A549 (cell line): Measurements from ENCODE around the gene BTBD2. TPM values are rescaled to one million over a fixed set of nuclear protein-coding genes. Genes with fewer than 3 reads are reported as not detected.

Experiments
- ATAC-seq, 2 experiments: fragments of 200-7000 bp in 1 of 2; fragments of >200 bp in 1 of 2; cut with Nextera tagmentation in 1 of 2; cut with Tn5 transposase in 1 of 2; 3 replicates each; pipeline versions ENCODE4 v1.8.0 to v1.9.1; 2018 to 2020; ENCODE audit warnings: mild to moderate bottlenecking in 1 of 2, moderate library complexity in 1 of 2
- CTCF ChIA-PET: fragments of 300-600 bp; sonication (Branson Sonifier 250); formaldehyde crosslinking; extraction: SDS; loops from one replicate; lab custom pipeline; 2021; ENCODE audit warnings: antibody characterized with exemption, inconsistent platforms; lab: Yijun Ruan, JAX
- POLR2A ChIA-PET: fragments of 350-600 bp; formaldehyde crosslinking; extraction: SDS; loops from one replicate; lab custom pipeline; 2021; ENCODE audit warnings: antibody characterized with exemption, inconsistent platforms; lab: Yijun Ruan, JAX
- DNase-seq, 2 experiments: peaks; one replicate each; pipeline versions ENCODE4 v3.0.0 to v3.0.0-alpha.2; 2011 to 2016; ENCODE audit warnings: low read depth in 1 of 2, low spot score in 1 of 2
- FAIRE-seq: peaks from 2 replicates; lab custom pipeline; 2011; peaks lifted over from hg19 to GRCh38; lab: Jason Lieb, UNC
- H3K27ac ChIP-seq, 2 experiments: fragments of >200 bp; sonication (Bioruptor Twin); formaldehyde crosslinking; 3 replicates each; pipeline ENCODE4 v1.5.1; 2016 to 2017
- H3K4me1 ChIP-seq: fragments of >200 bp; sonication (Bioruptor Twin); formaldehyde crosslinking; 3 replicates; pipeline ENCODE4 v1.6.1; 2016
- H3K4me2 ChIP-seq: fragments of >200 bp; sonication (Bioruptor Twin); formaldehyde crosslinking; 3 replicates; pipeline ENCODE4 v1.6.1; 2016
- H3K4me3 ChIP-seq: fragments of >200 bp; sonication (Bioruptor Twin); formaldehyde crosslinking; 3 replicates; pipeline ENCODE4 v1.5.1; 2016
- H3K9me3 ChIP-seq: fragments of >200 bp; sonication (Bioruptor Twin); formaldehyde crosslinking; 3 replicates; pipeline ENCODE4 v1.6.1; 2016
- BHLHE40 ChIP-seq: IDR thresholded peaks from 2 replicates; pipeline ENCODE4 v1.6.1; 2012; ENCODE audit warnings: low read depth, low read length, inconsistent platforms
- CBX8 ChIP-seq: fragments of 200-600 bp; sonication (generic); IDR thresholded peaks from 2 replicates; pipeline ENCODE4 v1.6.1; 2016
- CEBPB ChIP-seq, 2 experiments: fragments of >200 bp in 1 of 2; sonication (Bioruptor Twin) in 1 of 2; formaldehyde crosslinking in 1 of 2; IDR thresholded peaks; 2 replicates each; pipeline ENCODE4 v1.6.1; 2012 to 2016
- EHMT2 ChIP-seq: fragments of 200-600 bp; sonication (generic); IDR thresholded peaks from 2 replicates; pipeline ENCODE4 v1.6.1; 2016; ENCODE audit warnings: antibody characterized with exemption, low read depth, mild to moderate bottlenecking, moderate library complexity
- ESRRA ChIP-seq: fragments of 150-350 bp; IDR thresholded peaks from 2 replicates; pipeline ENCODE4 v1.6.1; 2014; ENCODE audit warnings: mild to moderate bottlenecking, low read length, borderline replicate concordance
- FOSB ChIP-seq: fragments of 250-450 bp; sonication (Bioruptor Pico); IDR thresholded peaks from 2 replicates; pipeline ENCODE4 v1.5.0; 2020; ENCODE audit warnings: mild to moderate bottlenecking, moderate library complexity
- FOSL2 ChIP-seq, 2 experiments: fragments of 450-650 bp in 1 of 2; fragments of >200 bp in 1 of 2; sonication (Bioruptor Twin) in 1 of 2; formaldehyde crosslinking; IDR thresholded peaks; 2 replicates each; pipeline versions ENCODE4 v1.5.0 to v1.6.1; 2016 to 2020; ENCODE audit warnings: mild to moderate bottlenecking in 1 of 2, moderate library complexity in 1 of 2
- FOXS1 ChIP-seq: fragments of 250-450 bp; sonication (Bioruptor Pico); IDR thresholded peaks from 2 replicates; pipeline ENCODE4 v1.5.0; 2020; ENCODE audit warnings: mild to moderate bottlenecking, moderate library complexity
- GATA3 ChIP-seq: IDR thresholded peaks from 2 replicates; pipeline ENCODE4 v1.6.1; 2012; ENCODE audit warnings: borderline replicate concordance
- HOXB13 ChIP-seq: fragments of 250-450 bp; sonication (Bioruptor Pico); IDR thresholded peaks from 2 replicates; pipeline ENCODE4 v1.5.0; 2020; ENCODE audit warnings: low read depth, mild to moderate bottlenecking, moderate library complexity
- HOXB5 ChIP-seq: fragments of 250-450 bp; sonication (Bioruptor Pico); IDR thresholded peaks from 2 replicates; pipeline ENCODE4 v1.5.0; 2020; ENCODE audit warnings: mild to moderate bottlenecking, moderate library complexity
- MAFK ChIP-seq: fragments of 450-650 bp; IDR thresholded peaks from 2 replicates; pipeline ENCODE4 v1.6.1; 2014; ENCODE audit not compliant: partially characterized antibody
- MYC ChIP-seq: IDR thresholded peaks from 2 replicates; pipeline ENCODE4 v1.6.1; 2012; ENCODE audit warnings: mild to moderate bottlenecking, inconsistent platforms, low read length, improper control_type of control experiment, borderline replicate concordance
- RCOR1 ChIP-seq: fragments of 150-350 bp; IDR thresholded peaks from 2 replicates; pipeline ENCODE4 v1.6.1; 2014; ENCODE audit warnings: antibody characterized with exemption, low read length, low read depth
- RFX5 ChIP-seq: fragments of 450-650 bp; IDR thresholded peaks from 2 replicates; pipeline ENCODE4 v1.7.1; 2014; ENCODE audit warnings: antibody characterized with exemption, mild to moderate bottlenecking, moderate library complexity
- SREBF2 ChIP-seq: fragments of 450-650 bp; IDR thresholded peaks from 2 replicates; pipeline ENCODE4 v1.6.1; 2014; ENCODE audit warnings: mild to moderate bottlenecking, moderate library complexity
- ZFP36 ChIP-seq: fragments of 450-650 bp; IDR thresholded peaks from 2 replicates; pipeline ENCODE4 v1.6.1; 2014; ENCODE audit warnings: borderline replicate concordance; ENCODE audit not compliant: partially characterized antibody
- ZNF302 ChIP-seq: fragments of 250-450 bp; sonication (Bioruptor Pico); IDR thresholded peaks from 2 replicates; pipeline ENCODE4 v1.9.0; 2021; ENCODE audit warnings: inconsistent platforms, mild to moderate bottlenecking, moderate library complexity
- ZSCAN20 ChIP-seq: fragments of 250-450 bp; sonication (Bioruptor Pico); IDR thresholded peaks from 2 replicates; pipeline ENCODE4 v1.8.0; 2022; ENCODE audit warnings: mild to moderate bottlenecking, moderate library complexity
- WGBS: methylation state at CpG from one replicate; pipeline ENCODE4 v1.1.6; 2017; ENCODE audit errors: missing lambda C conversion rate; 5-methylcytosine and 5-hydroxymethylcytosine counted together
- polyA plus RNA-seq, 4 experiments: library from polyadenylated mRNA; depleted of rRNA in 3 of 4; stranded (reverse); fragments of >200 nt; fragmentation: RNase III in 1 of 4; extraction: RNeasy Plus Mini Kit Qiagen cat#74134 plus additional on column Dnase treatment in 1 of 4; gene quantifications; 2 replicates in 3 of 4; 3 replicates in 1 of 4; pipeline ENCODE4 v1.2.3, GENCODE V29; 2011 to 2017
- TF ChIP-seq, protein P1 (sequence below): IDR thresholded peaks from 2 replicates; pipeline ENCODE4 v1.6.1; 2012
- TF ChIP-seq, protein P2 (sequence below): IDR thresholded peaks from 2 replicates; pipeline ENCODE4 v1.6.1; 2012
- TF ChIP-seq, protein P3 (sequence below): fragments of 250-450 bp; sonication (Bioruptor Pico); IDR thresholded peaks from 2 replicates; pipeline ENCODE4 v1.5.0; 2020; ENCODE audit warnings: low read depth, mild to moderate bottlenecking, moderate library complexity
- TF ChIP-seq, protein P4 (sequence below): fragments of >200 bp; sonication (Bioruptor Twin); formaldehyde crosslinking; IDR thresholded peaks from 2 replicates; pipeline ENCODE4 v1.6.1; 2016
- TF ChIP-seq, protein P5 (sequence below): IDR thresholded peaks from 2 replicates; pipeline ENCODE4 v1.6.1; 2012; ENCODE audit warnings: low read depth, borderline replicate concordance

The BTBD2 gene
- polyA plus RNA-seq, 2 of the 4 experiments (the other 2 are of a cell fraction) = 16.3 to 29.6 TPM

DNA sequence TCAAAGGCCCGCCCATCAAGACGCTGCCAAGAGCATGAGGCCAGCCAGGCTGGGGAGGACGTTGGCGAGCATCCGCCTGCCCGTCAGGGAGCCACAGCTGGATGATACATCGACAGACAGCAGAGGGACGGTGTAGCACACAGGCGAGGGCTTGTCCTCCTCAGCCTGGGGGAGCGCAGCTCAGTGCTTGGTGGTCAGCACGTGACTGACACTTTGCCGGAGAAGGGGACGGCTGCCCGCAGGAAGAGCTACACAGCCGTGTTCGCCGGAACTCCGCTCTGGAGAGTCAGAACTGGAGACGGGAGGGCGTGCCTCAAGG, 40.4 kb downstream of the BTBD2 start:
- H3K9me3 ChIP-seq = no peaks in the 10 kb centered on the region
- no peak overlapping the region for H3K4me3 ChIP-seq
- no peak overlapping the region for H3K27ac ChIP-seq
- ChIA-PET POLR2A (no interaction called here), CTCF (interaction anchor here (1.7 to 1.8 kb wide), 2 partner anchors 13 to 47 kb away, joined by 4 to 5 read pairs; no protein-coding TSS in a partner anchor)
- TF ChIP-seq EHMT2 = no peak
- TF ChIP-seq HOXB5 (CRISPR knock-in tag) = no peak
- TF ChIP-seq, protein P1, sequence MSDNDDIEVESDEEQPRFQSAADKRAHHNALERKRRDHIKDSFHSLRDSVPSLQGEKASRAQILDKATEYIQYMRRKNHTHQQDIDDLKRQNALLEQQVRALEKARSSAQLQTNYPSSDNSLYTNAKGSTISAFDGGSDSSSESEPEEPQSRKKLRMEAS = no peak
- no peak for TF ChIP-seq CEBPB (IDR thresholded peaks at IDR 0.05)
- no peak for TF ChIP-seq GATA3
- TF ChIP-seq, all 56 proteins: peak for 0
- no peak for FAIRE-seq
- 96% methylated on average over 9 of the region's 20 CpGs for WGBS
- DNase-seq = no peak
- no peak for ATAC-seq
- Histone ChIP-seq H3K4me2 (no peak overlapping the region), H3K4me1 (no peaks in the 10 kb centered on the region)

DNA sequence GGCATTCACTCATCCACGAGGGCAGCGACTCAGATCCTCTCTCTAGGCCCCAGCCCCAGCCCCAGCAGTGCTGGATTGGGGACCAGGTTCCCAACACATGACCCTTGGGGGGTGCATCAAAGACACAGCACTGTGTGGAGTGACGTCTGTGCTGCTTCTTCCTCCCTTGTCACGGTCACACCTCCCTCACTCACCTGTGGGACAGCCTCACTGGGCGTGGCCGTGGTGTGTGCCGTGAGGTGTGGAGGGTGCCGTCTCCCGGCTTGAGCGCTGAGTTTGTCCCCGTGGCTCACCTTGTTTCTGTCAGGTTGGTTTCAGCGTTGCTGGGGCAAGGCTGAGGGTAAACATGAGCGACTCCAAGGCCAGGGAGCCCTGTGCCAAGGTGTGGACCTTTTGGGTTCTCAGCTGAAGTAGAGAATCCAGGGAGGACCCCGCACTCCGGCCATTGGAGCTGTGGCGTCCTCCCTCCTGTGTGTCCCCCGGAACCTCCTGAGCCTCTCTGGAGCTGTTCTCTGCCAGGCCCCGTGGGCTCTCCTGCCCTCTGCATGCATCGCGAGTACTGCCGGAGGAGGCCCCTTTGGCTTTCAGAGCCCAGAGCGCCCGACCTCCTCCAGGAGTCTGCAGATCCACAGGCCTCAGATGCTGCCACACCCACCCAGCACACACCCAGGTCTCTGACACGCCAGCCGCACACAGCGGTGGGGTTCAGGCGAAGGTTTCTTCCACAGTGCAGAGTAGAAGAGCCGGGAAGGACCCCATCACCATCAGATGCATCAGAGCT, 40.9 kb downstream of the BTBD2 start:
- no peak for FAIRE-seq
- Histone ChIP-seq H3K4me2 (no peak overlapping the region), H3K4me3 (no peak overlapping the region), H3K4me1 (no peaks in the 10 kb centered on the region)
- TF ChIP-seq ZNF302 = no peak
- TF ChIP-seq ZSCAN20 (CRISPR knock-in tag) = no peak
- no peak for TF ChIP-seq ZFP36
- TF ChIP-seq CBX8 = no peak
- TF ChIP-seq HOXB5 (CRISPR knock-in tag) = no peak
- TF ChIP-seq FOSL2 (IDR thresholded peaks at IDR 0.05) = no peak
- no peak for TF ChIP-seq FOSL2 (CRISPR knock-in tag; IDR thresholded peaks at IDR 0.05)
- TF ChIP-seq, protein P2, sequence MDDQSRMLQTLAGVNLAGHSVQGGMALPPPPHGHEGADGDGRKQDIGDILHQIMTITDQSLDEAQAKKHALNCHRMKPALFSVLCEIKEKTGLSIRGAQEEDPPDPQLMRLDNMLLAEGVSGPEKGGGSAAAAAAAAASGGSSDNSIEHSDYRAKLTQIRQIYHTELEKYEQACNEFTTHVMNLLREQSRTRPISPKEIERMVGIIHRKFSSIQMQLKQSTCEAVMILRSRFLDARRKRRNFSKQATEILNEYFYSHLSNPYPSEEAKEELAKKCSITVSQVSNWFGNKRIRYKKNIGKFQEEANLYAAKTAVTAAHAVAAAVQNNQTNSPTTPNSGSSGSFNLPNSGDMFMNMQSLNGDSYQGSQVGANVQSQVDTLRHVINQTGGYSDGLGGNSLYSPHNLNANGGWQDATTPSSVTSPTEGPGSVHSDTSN = no peak
- no peak for TF ChIP-seq SREBF2
- no peak for TF ChIP-seq BHLHE40
- TF ChIP-seq, all 56 proteins: peak for 0
- no peak overlapping the region for H3K27ac ChIP-seq
- no peak for DNase-seq
- CTCF ChIA-PET = interaction anchor here (1.7 to 1.8 kb wide), 2 partner anchors 13 to 46 kb away, joined by 4 to 5 read pairs; no protein-coding TSS in a partner anchor
- no peaks in the 10 kb centered on the region for H3K9me3 ChIP-seq
- POLR2A ChIA-PET = no interaction called here
- 92% methylated on average over 7 of the region's 28 CpGs for WGBS
- no peak for ATAC-seq

DNA sequence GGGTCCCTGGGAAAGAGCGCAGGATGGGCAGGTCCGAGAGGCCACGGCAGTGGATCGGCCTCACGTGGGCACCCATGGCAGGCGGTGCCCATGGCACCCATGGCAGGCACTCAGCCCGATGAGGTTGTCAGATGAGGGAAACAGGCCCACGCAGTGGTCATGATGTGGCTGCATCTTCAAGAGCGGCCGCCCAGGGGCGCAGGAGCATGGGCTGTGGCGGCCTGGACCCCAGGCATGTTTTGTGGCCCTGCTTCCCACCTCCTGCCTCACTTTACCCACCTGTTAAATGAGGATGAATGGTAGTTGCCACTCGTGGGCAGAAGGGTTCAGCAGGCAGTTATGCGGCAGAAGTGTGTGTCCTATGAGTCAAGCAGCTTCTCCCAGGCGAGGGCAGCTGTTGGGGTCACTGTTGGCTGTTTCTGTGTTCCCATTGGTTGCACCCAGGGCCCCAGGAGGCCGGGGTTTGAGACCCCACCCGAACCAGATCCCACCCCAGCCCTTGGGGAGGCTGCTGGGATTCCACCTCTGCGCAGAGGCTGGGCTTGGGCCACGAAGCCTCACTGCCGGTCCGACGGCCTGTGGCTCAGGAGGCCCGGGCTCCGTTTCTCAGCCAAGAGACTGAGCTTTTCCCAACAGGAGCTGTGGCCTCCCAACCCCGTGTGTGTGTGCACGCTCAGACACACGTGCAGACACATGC, 44.6 kb downstream of the BTBD2 start:
- TF ChIP-seq ZNF302 = no peak
- TF ChIP-seq BHLHE40 = no peak
- no peak for TF ChIP-seq SREBF2
- no peak for TF ChIP-seq RFX5
- no peak for TF ChIP-seq RCOR1
- TF ChIP-seq FOSB = no peak
- TF ChIP-seq CBX8 = no peak
- TF ChIP-seq HOXB13 (CRISPR knock-in tag) = no peak
- no peak for TF ChIP-seq ESRRA
- no peak for TF ChIP-seq MYC
- no peak for TF ChIP-seq GATA3
- TF ChIP-seq, protein P3, sequence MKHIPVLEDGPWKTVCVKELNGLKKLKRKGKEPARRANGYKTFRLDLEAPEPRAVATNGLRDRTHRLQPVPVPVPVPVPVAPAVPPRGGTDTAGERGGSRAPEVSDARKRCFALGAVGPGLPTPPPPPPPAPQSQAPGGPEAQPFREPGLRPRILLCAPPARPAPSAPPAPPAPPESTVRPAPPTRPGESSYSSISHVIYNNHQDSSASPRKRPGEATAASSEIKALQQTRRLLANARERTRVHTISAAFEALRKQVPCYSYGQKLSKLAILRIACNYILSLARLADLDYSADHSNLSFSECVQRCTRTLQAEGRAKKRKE (CRISPR knock-in tag) = no peak
- TF ChIP-seq, protein P4, sequence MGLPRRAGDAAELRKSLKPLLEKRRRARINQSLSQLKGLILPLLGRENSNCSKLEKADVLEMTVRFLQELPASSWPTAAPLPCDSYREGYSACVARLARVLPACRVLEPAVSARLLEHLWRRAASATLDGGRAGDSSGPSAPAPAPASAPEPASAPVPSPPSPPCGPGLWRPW = no peak
- TF ChIP-seq, protein P5, sequence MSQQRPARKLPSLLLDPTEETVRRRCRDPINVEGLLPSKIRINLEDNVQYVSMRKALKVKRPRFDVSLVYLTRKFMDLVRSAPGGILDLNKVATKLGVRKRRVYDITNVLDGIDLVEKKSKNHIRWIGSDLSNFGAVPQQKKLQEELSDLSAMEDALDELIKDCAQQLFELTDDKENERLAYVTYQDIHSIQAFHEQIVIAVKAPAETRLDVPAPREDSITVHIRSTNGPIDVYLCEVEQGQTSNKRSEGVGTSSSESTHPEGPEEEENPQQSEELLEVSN = no peak
- no peak for TF ChIP-seq ZSCAN20 (CRISPR knock-in tag)
- TF ChIP-seq HOXB5 (CRISPR knock-in tag) = no peak
- no peak for TF ChIP-seq FOXS1 (CRISPR knock-in tag)
- TF ChIP-seq MAFK = no peak
- Histone ChIP-seq H3K9me3 (no peaks in the 10 kb centered on the region), H3K4me2 (no peak overlapping the region), H3K4me3 (no peak overlapping the region), H3K4me1 (no peaks in the 10 kb centered on the region), H3K27ac (no peak overlapping the region)
- CTCF ChIA-PET = interaction anchor here (1.0 kb wide), 1 partner anchor 15 kb away, joined by 3 read pairs; no protein-coding TSS in a partner anchor
- ATAC-seq (no peak), FAIRE-seq (no peak), DNase-seq (no peak)
- POLR2A ChIA-PET = no interaction called here
- WGBS = 92% methylated on average over 19 of the region's 27 CpGs
